OCI-LY3 (cell line): ENCODE measurements around the gene FLVCR2.

Experiments used
- CTCF ChIP-seq: fragments of 200-600, 300-600 bp; sonication (generic); IDR thresholded peaks from 2 replicates; pipeline ENCODE4 v1.5.1; 2014; ENCODE audit warnings: antibody characterized with exemption, low read length, low read depth
- EZH2phosphoT487 ChIP-seq: fragments of 200-600 bp; shearing (Covaris generic); IDR thresholded peaks from 2 replicates; pipeline ENCODE4 v1.6.1; 2018; ENCODE audit warnings: antibody characterized with exemption, mixed run types, low read depth

- TF ChIP-seq CTCF (no peak), EZH2phosphoT487 (no peak)
Measured at GRCh38 chr14:75559451-75560222, 18.8 kb upstream of the FLVCR2 start.
